Measurements from ENCODE around the gene KLHL36.

KLHL36 gene

GRCh38 chr16:84704253-84704652 lies 55.9 kb downstream of the KLHL36 start:
- no peak for DNase-seq (ENCODE audit: low read depth)
- peak overlapping the region; percentile 1 for H3K4me3 ChIP-seq (ENCODE audit: low read depth, low read length)
- TF ChIP-seq POLR2A (IDR thresholded peaks at IDR 0.05; ENCODE audit: extremely low read depth, insufficient read length) (no peak), CTCF (IDR thresholded peaks at IDR 0.05; ENCODE audit: low read depth, low read length) (no peak), MAX (IDR thresholded peaks at IDR 0.05; ENCODE audit: low read depth, low read length) (no peak)

- DNase-seq (ENCODE audit: low read depth): no peak
- H3K4me3 ChIP-seq (ENCODE audit: low read depth, low read length): no peak overlapping the region
- TF ChIP-seq MAX (IDR thresholded peaks at IDR 0.05; ENCODE audit: low read depth, low read length) (no peak), MYC (IDR thresholded peaks at IDR 0.05; ENCODE audit: low read depth, low read length) (no peak), POLR2A (IDR thresholded peaks at IDR 0.05; ENCODE audit: extremely low read depth, insufficient read length) (no peak), CTCF (IDR thresholded peaks at IDR 0.05; ENCODE audit: low read depth, low read length) (no peak)
These were observed 58.5 kb downstream of the KLHL36 start for GRCh38 chr16:84706856-84707255.

GRCh38 chr16:84709609-84710008 lies 61.3 kb downstream of the KLHL36 start:
- TF ChIP-seq POLR2A (IDR thresholded peaks at IDR 0.05; ENCODE audit: extremely low read depth, insufficient read length): no peak
- TF ChIP-seq CTCF (IDR thresholded peaks at IDR 0.05; ENCODE audit: low read depth, low read length): no peak
- TF ChIP-seq MYC (IDR thresholded peaks at IDR 0.05; ENCODE audit: low read depth, low read length): no peak
- no peak for TF ChIP-seq MAX (IDR thresholded peaks at IDR 0.05; ENCODE audit: low read depth, low read length)
- no peak overlapping the region for H3K4me3 ChIP-seq (ENCODE audit: low read depth, low read length)
- no peak for DNase-seq (ENCODE audit: low read depth)

- DNase-seq (ENCODE audit: low read depth): no peak
- TF ChIP-seq MAX (IDR thresholded peaks at IDR 0.05; ENCODE audit: low read depth, low read length): no peak
- no peak overlapping the region for H3K4me3 ChIP-seq (ENCODE audit: low read depth, low read length)
These were observed 62.4 kb downstream of the KLHL36 start for GRCh38 chr16:84710686-84711085.

Measured in NB4 (cell line).